ENCODE results near the gene RASSF8.

DNA sequence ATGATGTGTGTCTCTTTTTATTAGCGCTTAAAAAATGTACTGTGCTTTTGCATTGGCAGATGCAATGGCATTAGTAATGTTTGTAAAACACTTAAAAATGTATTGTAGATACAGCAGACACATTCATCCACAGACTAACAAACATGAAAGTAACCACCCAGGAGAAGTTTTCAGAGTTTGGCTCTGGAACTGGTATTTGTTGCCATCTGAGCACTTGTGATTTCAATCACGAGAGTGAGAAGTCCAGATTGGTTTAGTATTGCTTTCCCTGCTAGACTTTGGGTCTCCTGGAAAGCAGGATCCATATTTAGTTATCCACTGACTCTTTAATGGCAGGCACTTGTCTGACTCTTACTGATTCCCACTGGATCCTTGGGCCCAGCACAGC lies 13.2 kb downstream of the RASSF8 start:
- TF ChIP-seq POLR2A (IDR thresholded peaks at IDR 0.05; ENCODE audit: extremely low read depth, insufficient read length), result no peak
- TF ChIP-seq, protein P1, sequence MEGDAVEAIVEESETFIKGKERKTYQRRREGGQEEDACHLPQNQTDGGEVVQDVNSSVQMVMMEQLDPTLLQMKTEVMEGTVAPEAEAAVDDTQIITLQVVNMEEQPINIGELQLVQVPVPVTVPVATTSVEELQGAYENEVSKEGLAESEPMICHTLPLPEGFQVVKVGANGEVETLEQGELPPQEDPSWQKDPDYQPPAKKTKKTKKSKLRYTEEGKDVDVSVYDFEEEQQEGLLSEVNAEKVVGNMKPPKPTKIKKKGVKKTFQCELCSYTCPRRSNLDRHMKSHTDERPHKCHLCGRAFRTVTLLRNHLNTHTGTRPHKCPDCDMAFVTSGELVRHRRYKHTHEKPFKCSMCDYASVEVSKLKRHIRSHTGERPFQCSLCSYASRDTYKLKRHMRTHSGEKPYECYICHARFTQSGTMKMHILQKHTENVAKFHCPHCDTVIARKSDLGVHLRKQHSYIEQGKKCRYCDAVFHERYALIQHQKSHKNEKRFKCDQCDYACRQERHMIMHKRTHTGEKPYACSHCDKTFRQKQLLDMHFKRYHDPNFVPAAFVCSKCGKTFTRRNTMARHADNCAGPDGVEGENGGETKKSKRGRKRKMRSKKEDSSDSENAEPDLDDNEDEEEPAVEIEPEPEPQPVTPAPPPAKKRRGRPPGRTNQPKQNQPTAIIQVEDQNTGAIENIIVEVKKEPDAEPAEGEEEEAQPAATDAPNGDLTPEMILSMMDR (IDR thresholded peaks at IDR 0.05; ENCODE audit: low read depth, low read length), result no peak
- TF ChIP-seq MAX (IDR thresholded peaks at IDR 0.05; ENCODE audit: low read depth, low read length), result no peak
- TF ChIP-seq MYC (IDR thresholded peaks at IDR 0.05; ENCODE audit: low read depth, low read length), result no peak
